Activated CD8-positive, alpha-beta memory T cell treated with anti-CD3 and anti-CD28 coated beads, Interleukin-2, amount 50 U/mL, for 1 hour (primary cell): ENCODE data around the gene RPL27.
"Not testable (repeated sequence)": the region's sequence is repeated elsewhere in the genome, so short reads cannot be mapped to it uniquely, and the experiment has no call there.

Experiments used
- DNase-seq: peaks from one replicate; pipeline ENCODE4 v3.0.0-alpha.2; 2020; ENCODE audit errors: extremely low read depth

The RPL27 gene

GRCh38 chr17:42997984-42998938, at the start of gene RPL27:
Gene RPL27, plus strand, starts transcription at chr17:42998419. Its CDS starts 332 bp downstream, at chr17:42998751.
- DNase-seq, result peak; percentile 97

- no peak for DNase-seq
Observed at GRCh38 chr17:42950044-42950783, 48.0 kb upstream of the RPL27 start.

- no peak for DNase-seq
Observed at GRCh38 chr17:42953669-42954068, 44.5 kb upstream of the RPL27 start.

- DNase-seq, result peak; percentile 73
Observed at GRCh38 chr17:42964161-42964932, 33.9 kb upstream of the RPL27 start, which contains the start of gene AARSD1. Gene AARSD1, minus strand, starts transcription at chr17:42964454. Its CDS starts 14 bp downstream, at chr17:42964440.

GRCh38 chr17:42967925-42968324, 30.3 kb upstream of the RPL27 start:
- no peak for DNase-seq

- no peak for DNase-seq
Observed at GRCh38 chr17:42969001-42969581, 29.1 kb upstream of the RPL27 start.

- DNase-seq, result no peak
Observed at GRCh38 chr17:42971589-42971988, 26.6 kb upstream of the RPL27 start.

- DNase-seq, result not testable (repeated sequence)
Observed at GRCh38 chr17:42973323-42973722, 24.9 kb upstream of the RPL27 start.

- no peak for DNase-seq
Observed at GRCh38 chr17:42975265-42975664, 23.0 kb upstream of the RPL27 start.

GRCh38 chr17:42975701-42976100, 22.5 kb upstream of the RPL27 start:
- DNase-seq, result not testable (repeated sequence)

- no peak for DNase-seq
Observed at GRCh38 chr17:42979511-42980273, 18.5 kb upstream of the RPL27 start, which contains the start of gene PTGES3L. Gene PTGES3L, minus strand, starts transcription at chr17:42980080. Its CDS starts 27 bp downstream, at chr17:42980053.

- DNase-seq, result peak; percentile 60
Observed at GRCh38 chr17:42980274-42980765, 17.9 kb upstream of the RPL27 start, which contains the start of gene RUNDC1. Gene RUNDC1, plus strand, starts transcription at chr17:42980565. Its CDS starts 12 bp downstream, at chr17:42980577.

GRCh38 chr17:42980766-42981397, 17.3 kb upstream of the RPL27 start:
- DNase-seq, result peak; percentile 5

- DNase-seq, result no peak
Observed at GRCh38 chr17:42982266-42982665, 16.0 kb upstream of the RPL27 start.

GRCh38 chr17:42985225-42985624, 13.0 kb upstream of the RPL27 start:
- no peak for DNase-seq

- no peak for DNase-seq
Observed at GRCh38 chr17:42989141-42989540, 9.1 kb upstream of the RPL27 start.

GRCh38 chr17:42989726-42990652, 8.2 kb upstream of the RPL27 start:
- DNase-seq, result no peak

GRCh38 chr17:42991471-42991870, 6.7 kb upstream of the RPL27 start:
- no peak for DNase-seq

GRCh38 chr17:42992872-42993271, 5.3 kb upstream of the RPL27 start:
- DNase-seq, result no peak
